ENCODE data around the gene ARL2BP. TPM values are rescaled to one million over a fixed set of nuclear protein-coding genes. Genes with fewer than 3 reads are reported as not detected.

Gene ARL2BP
- total RNA-seq, 1 donor from 2014 or later: 59.2 TPM

GRCh38 chr16:57282510-57283213 is 37.6 kb downstream of the ARL2BP start:
- DNase-seq (ENCODE audit: low spot score): no peak

GRCh38 chr16:57283214-57283958 is 38.3 kb downstream of the ARL2BP start:
- DNase-seq (ENCODE audit: low spot score): no peak

- DNase-seq (ENCODE audit: low spot score): no peak
Observed at GRCh38 chr16:57283959-57284208, 38.8 kb downstream of the ARL2BP start.

GRCh38 chr16:57284209-57284951 is 39.3 kb downstream of the ARL2BP start, which contains the start of gene PLLP:
PLLP (minus strand) TSS chr16:57284672; CDS start chr16:57284540, 132 bp downstream.
- DNase-seq (ENCODE audit: low spot score): no peak

GRCh38 chr16:57284952-57285363 is 39.9 kb downstream of the ARL2BP start:
- DNase-seq (ENCODE audit: low spot score): no peak

GRCh38 chr16:57285379-57285778 is 40.3 kb downstream of the ARL2BP start:
- DNase-seq (ENCODE audit: low spot score): no peak

GRCh38 chr16:57289391-57290257 is 44.6 kb downstream of the ARL2BP start:
- DNase-seq (ENCODE audit: low spot score): no peak

- no peak for DNase-seq (ENCODE audit: low spot score)
Observed at GRCh38 chr16:57297856-57298255, 52.8 kb downstream of the ARL2BP start.

- no peak for DNase-seq (ENCODE audit: low spot score)
Observed at GRCh38 chr16:57299009-57299718, 54.1 kb downstream of the ARL2BP start.

- DNase-seq (ENCODE audit: low spot score): peak; percentile 98
Observed at GRCh38 chr16:57299719-57300386, 54.8 kb downstream of the ARL2BP start.

- DNase-seq (ENCODE audit: low spot score): peak; percentile 100
Observed at GRCh38 chr16:57300387-57301125, 55.5 kb downstream of the ARL2BP start.

GRCh38 chr16:57301126-57301817 is 56.2 kb downstream of the ARL2BP start:
- DNase-seq (ENCODE audit: low spot score): peak; percentile 30

Other genes starting within 250 kb of the ARL2BP start
- 23.1 TPM for gene CPNE2, start 152.7 kb upstream of the ARL2BP start, total RNA-seq (ENCODE audit: insufficient read depth, low replicate concordance)
- gene PSME3IP1, start 59.2 kb upstream of the ARL2BP start, total RNA-seq (ENCODE audit: insufficient read depth, low replicate concordance): 29.1 TPM
- gene RSPRY1, start 58.9 kb upstream of the ARL2BP start, total RNA-seq (ENCODE audit: insufficient read depth, low replicate concordance): 63.8 TPM
- gene PLLP, start 39.4 kb downstream of the ARL2BP start, total RNA-seq (ENCODE audit: insufficient read depth, low replicate concordance): 0.24 TPM
- 1.4 TPM for gene CCL22, start 113.5 kb downstream of the ARL2BP start, total RNA-seq (ENCODE audit: insufficient read depth, low replicate concordance)
- gene CX3CL1, start 127.2 kb downstream of the ARL2BP start, total RNA-seq (ENCODE audit: insufficient read depth, low replicate concordance): 1.2 TPM
- not detected for gene CCL17, start 159.5 kb downstream of the ARL2BP start, total RNA-seq (ENCODE audit: insufficient read depth, low replicate concordance)
- gene CIAPIN1, start 202.1 kb downstream of the ARL2BP start, total RNA-seq (ENCODE audit: insufficient read depth, low replicate concordance): 26.0 TPM
- 25.3 TPM for gene COQ9, start 202.2 kb downstream of the ARL2BP start, total RNA-seq (ENCODE audit: insufficient read depth, low replicate concordance)
- 67.2 TPM for gene POLR2C, start 217.4 kb downstream of the ARL2BP start, total RNA-seq (ENCODE audit: insufficient read depth, low replicate concordance)
- 22.4 TPM for gene DOK4, start 241.2 kb downstream of the ARL2BP start, total RNA-seq (ENCODE audit: insufficient read depth, low replicate concordance)

All from umbilical cord (tissue), 2 donors.